CD4-positive, alpha-beta T cell (primary cell): ENCODE measurements around the gene CNTD1. TPM values are rescaled to one million over a fixed set of nuclear protein-coding genes. Genes with fewer than 3 reads are reported as not detected.
"Not testable (repeated sequence)": the region's sequence is repeated elsewhere in the genome, so short reads cannot be mapped to it uniquely, and the experiment has no call there.

Experiments used
- ATAC-seq: fragments of 200-7000 bp; cut with Tn5 transposase; one replicate; pipeline ENCODE4 v1.10.0; 2022; ENCODE audit warnings: mild to moderate bottlenecking; ENCODE audit not compliant: poor library complexity
- CTCF ChIA-PET: fragments of 350-600 bp; sonication (Branson Sonifier 250); formaldehyde crosslinking; loops from one replicate; lab custom pipeline; 2021; ENCODE audit warnings: antibody characterized with exemption, inconsistent platforms; lab: Charles Lee
- POLR2A ChIA-PET: fragments of 350-600 bp; sonication (Branson Sonifier 250); formaldehyde crosslinking; loops from one replicate; lab custom pipeline; 2021; ENCODE audit warnings: antibody characterized with exemption, inconsistent platforms; lab: Charles Lee
- DNase-seq, 14 experiments: peaks; one replicate each; pipeline ENCODE4 v3.0.0-alpha.2; 2013 to 2020; ENCODE audit warnings: mixed read lengths in 2 of 14
- H3K27ac ChIP-seq, 2 donors: one replicate each; pipeline versions ENCODE4 v1.5.1 to v1.7.0; 2013; ENCODE audit warnings: low read length in 2 of 2, low read depth in 1 of 2, mild to moderate bottlenecking in 1 of 2
- H3K27me3 ChIP-seq, 2 experiments: 1 replicate in 1 of 2; 2 replicates in 1 of 2; pipeline versions ENCODE4 v1.6.1 to v1.7.0; 2013; ENCODE audit warnings: low read length in 2 of 2, control low read depth in 1 of 2, mild to moderate bottlenecking in 1 of 2, moderate library complexity in 1 of 2; ENCODE audit not compliant: insufficient read depth in 2 of 2, control insufficient read depth in 1 of 2
- H3K36me3 ChIP-seq: one replicate; pipeline ENCODE4 v1.6.1; 2013; ENCODE audit warnings: low read length, control low read depth; ENCODE audit not compliant: insufficient read depth
- H3K4me1 ChIP-seq: one replicate; pipeline ENCODE4 v1.6.1; 2013; ENCODE audit warnings: low read length, control low read depth; ENCODE audit not compliant: insufficient read depth
- H3K4me3 ChIP-seq: one replicate; pipeline ENCODE4 v1.5.1; 2013; ENCODE audit warnings: mild to moderate bottlenecking, low read length, moderate library complexity
- H3K9me3 ChIP-seq, 2 experiments: 1 replicate in 1 of 2; 2 replicates in 1 of 2; pipeline versions ENCODE4 v1.6.1 to v1.7.0; 2013; ENCODE audit warnings: low read length in 2 of 2, mild to moderate bottlenecking in 2 of 2, control low read depth in 1 of 2, moderate library complexity in 1 of 2; ENCODE audit not compliant: control insufficient read depth in 1 of 2, insufficient read depth in 1 of 2
- H3K27ac Mint-ChIP-seq: one replicate; pipeline ENCODE4 v1.8.0; 2020; ENCODE audit warnings: mixed read lengths
- H3K27me3 Mint-ChIP-seq: one replicate; pipeline ENCODE4 v1.8.0; 2021; ENCODE audit warnings: mixed read lengths
- H3K36me3 Mint-ChIP-seq: one replicate; pipeline ENCODE4 v1.8.0; 2021; ENCODE audit warnings: low read depth, mixed read lengths
- H3K4me1 Mint-ChIP-seq: one replicate; pipeline ENCODE4 v1.8.0; 2021; ENCODE audit warnings: low read depth, mixed read lengths
- H3K4me3 Mint-ChIP-seq: one replicate; pipeline ENCODE4 v1.8.0; 2020; ENCODE audit warnings: mild to moderate bottlenecking, mixed read lengths
- H3K9me3 Mint-ChIP-seq: one replicate; pipeline ENCODE4 v1.8.0; 2020; ENCODE audit warnings: mixed read lengths
- intact Hi-C, 2 experiments: fragments of 100-400 bp; cut with DNase I in 1 of 2; cut with micrococcal nuclease in 1 of 2; formaldehyde crosslinking; loops; one replicate each; pipeline versions ENCODE4 v1.15.1 to v1.9.0; 2023 to 2025; cut with DNase I, micrococcal nuclease
- total RNA-seq, 174 experiments: library from RNA in 2 of 174; stranded (reverse) in 2 of 174; gene quantifications; one replicate each; pipeline ENCODE4 v1.2.3 and lab custom pipeline; 2021 to 2026
- TF ChIP-seq, protein P1 (sequence below): fragments of 200-600 bp; IDR thresholded peaks from one replicate; pipeline ENCODE4 v1.8.0; 2022; ENCODE audit warnings: antibody characterized with exemption, mild to moderate bottlenecking

Gene CNTD1
- total RNA-seq, 2 experiments from 2014 or later, result not detected

DNA sequence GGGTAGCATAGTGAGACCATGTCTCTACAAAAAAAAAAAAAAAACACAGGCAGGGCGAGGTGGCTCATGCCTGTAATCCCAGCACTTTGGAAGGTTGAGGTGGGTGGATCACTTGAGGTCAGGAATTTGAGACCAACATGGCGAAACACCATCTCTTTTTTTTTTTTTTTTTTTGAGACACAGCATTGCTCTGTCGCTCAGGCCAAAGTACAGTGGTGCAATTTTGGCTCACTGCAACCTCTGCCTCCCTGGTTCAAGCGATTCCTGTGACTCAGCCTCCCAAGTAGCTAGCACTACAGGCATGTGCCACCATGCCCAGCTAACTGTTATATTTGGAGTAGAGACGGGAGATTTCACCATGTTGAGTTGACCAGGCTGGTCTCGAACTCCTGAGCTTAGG lies 32.5 kb upstream of the CNTD1 start:
- Mint-ChIP-seq H3K9me3 (no peaks in the 10 kb centered on the region), H3K27me3 (peaks cover 52% of the 10 kb centered on the region), H3K27ac (no peak overlapping the region), H3K4me3 (no peak overlapping the region), H3K4me1 (peaks cover 5% of the 10 kb centered on the region), H3K36me3 (no peaks in the 10 kb centered on the region)
- TF ChIP-seq, protein P1, sequence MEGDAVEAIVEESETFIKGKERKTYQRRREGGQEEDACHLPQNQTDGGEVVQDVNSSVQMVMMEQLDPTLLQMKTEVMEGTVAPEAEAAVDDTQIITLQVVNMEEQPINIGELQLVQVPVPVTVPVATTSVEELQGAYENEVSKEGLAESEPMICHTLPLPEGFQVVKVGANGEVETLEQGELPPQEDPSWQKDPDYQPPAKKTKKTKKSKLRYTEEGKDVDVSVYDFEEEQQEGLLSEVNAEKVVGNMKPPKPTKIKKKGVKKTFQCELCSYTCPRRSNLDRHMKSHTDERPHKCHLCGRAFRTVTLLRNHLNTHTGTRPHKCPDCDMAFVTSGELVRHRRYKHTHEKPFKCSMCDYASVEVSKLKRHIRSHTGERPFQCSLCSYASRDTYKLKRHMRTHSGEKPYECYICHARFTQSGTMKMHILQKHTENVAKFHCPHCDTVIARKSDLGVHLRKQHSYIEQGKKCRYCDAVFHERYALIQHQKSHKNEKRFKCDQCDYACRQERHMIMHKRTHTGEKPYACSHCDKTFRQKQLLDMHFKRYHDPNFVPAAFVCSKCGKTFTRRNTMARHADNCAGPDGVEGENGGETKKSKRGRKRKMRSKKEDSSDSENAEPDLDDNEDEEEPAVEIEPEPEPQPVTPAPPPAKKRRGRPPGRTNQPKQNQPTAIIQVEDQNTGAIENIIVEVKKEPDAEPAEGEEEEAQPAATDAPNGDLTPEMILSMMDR, result no peak
- H3K27me3 ChIP-seq, result peaks cover 27 to 30% of the 10 kb centered on the region in 2 experiments
- ATAC-seq (no peak), DNase-seq (no peak)
- intact Hi-C loops, result no loop called here
- POLR2A ChIA-PET, result no interaction called here
- H3K4me3 ChIP-seq, result no peak overlapping the region
- H3K4me1 ChIP-seq, result peaks cover 8% of the 10 kb centered on the region
- no peak overlapping the region for H3K27ac ChIP-seq
- H3K9me3 ChIP-seq, result peaks cover 0 to 6% of the 10 kb centered on the region in 2 experiments
- no peaks in the 10 kb centered on the region for H3K36me3 ChIP-seq
- CTCF ChIA-PET, result no interaction called here

GRCh38 chr17:42767512-42767911 lies 31.1 kb upstream of the CNTD1 start:
- H3K9me3 Mint-ChIP-seq, result no peaks in the 10 kb centered on the region
- peaks cover 8% of the 10 kb centered on the region for H3K4me1 Mint-ChIP-seq
- ATAC-seq (no peak), DNase-seq (no peak)
- TF ChIP-seq, protein P1, result no peak
- Histone ChIP-seq H3K4me3 (no peak overlapping the region), H3K9me3 (no peaks in the 10 kb centered on the region), H3K36me3 (no peaks in the 10 kb centered on the region), H3K27ac (no peak overlapping the region), H3K27me3 (peaks cover 13 to 17% of the 10 kb centered on the region in 2 experiments), H3K4me1 (peaks cover 3% of the 10 kb centered on the region)
- H3K4me3 Mint-ChIP-seq, result no peak overlapping the region
- peaks cover 6% of the 10 kb centered on the region for H3K36me3 Mint-ChIP-seq
- peaks cover 42% of the 10 kb centered on the region for H3K27me3 Mint-ChIP-seq
- ChIA-PET CTCF (no interaction called here), POLR2A (no interaction called here)
- intact Hi-C loops, result no loop called here
- no peak overlapping the region for H3K27ac Mint-ChIP-seq

GRCh38 chr17:42768006-42768405 lies 30.7 kb upstream of the CNTD1 start:
- H3K27ac Mint-ChIP-seq, H3K4me1 Mint-ChIP-seq, H3K4me1 ChIP-seq, CTCF ChIA-PET, H3K9me3 ChIP-seq, H3K27ac ChIP-seq, H3K4me3 ChIP-seq, intact Hi-C loops, H3K9me3 Mint-ChIP-seq, ATAC-seq, DNase-seq, POLR2A ChIA-PET, H3K36me3 ChIP-seq, H3K36me3 Mint-ChIP-seq, H3K4me3 Mint-ChIP-seq: not testable (repeated sequence)
- H3K27me3 ChIP-seq, result peaks cover 8 to 12% of the 10 kb centered on the region in 2 experiments
- H3K27me3 Mint-ChIP-seq, result peaks cover 37% of the 10 kb centered on the region

GRCh38 chr17:42769964-42770363 lies 28.7 kb upstream of the CNTD1 start:
- H3K27me3 ChIP-seq, H3K27ac ChIP-seq, CTCF ChIA-PET, H3K36me3 ChIP-seq, POLR2A ChIA-PET, H3K27ac Mint-ChIP-seq, H3K9me3 ChIP-seq, ATAC-seq, DNase-seq, H3K4me3 ChIP-seq, H3K9me3 Mint-ChIP-seq, H3K4me3 Mint-ChIP-seq, intact Hi-C loops: not testable (repeated sequence)
- peaks cover 27% of the 10 kb centered on the region for H3K4me1 Mint-ChIP-seq
- H3K27me3 Mint-ChIP-seq, result peaks cover 26% of the 10 kb centered on the region
- peaks cover 14% of the 10 kb centered on the region for H3K4me1 ChIP-seq
- H3K36me3 Mint-ChIP-seq, result peaks cover 23% of the 10 kb centered on the region
